NCI-H187 treated with DMSO at 0.1 percent for 48 hours (cell line): ENCODE results near the gene RUNX1.

Experiments used
- DNase-seq: peaks from one replicate; lab custom pipeline; 2025; lab: John Stamatoyannopoulos, UW

The RUNX1 gene

GRCh38 chr21:34897828-34898227 is 151.3 kb downstream of the RUNX1 start:
- no peak for DNase-seq

- DNase-seq = no peak
Measured at GRCh38 chr21:34894401-34894800, 154.7 kb downstream of the RUNX1 start.

GRCh38 chr21:34892209-34892608 is 156.9 kb downstream of the RUNX1 start:
- no peak for DNase-seq

- DNase-seq = no peak
Measured at GRCh38 chr21:34891613-34891943, 157.5 kb downstream of the RUNX1 start.

- DNase-seq = no peak
Measured at GRCh38 chr21:34890724-34891612, 158.1 kb downstream of the RUNX1 start.

GRCh38 chr21:34890470-34890723 is 158.7 kb downstream of the RUNX1 start:
- no peak for DNase-seq

GRCh38 chr21:34889676-34890469 is 159.2 kb downstream of the RUNX1 start:
- no peak for DNase-seq

GRCh38 chr21:34889320-34889675 is 159.8 kb downstream of the RUNX1 start:
- DNase-seq = no peak

- DNase-seq = peak; percentile 85
Measured at GRCh38 chr21:34888569-34889319, 160.4 kb downstream of the RUNX1 start.

GRCh38 chr21:34887725-34888568 is 161.2 kb downstream of the RUNX1 start:
- DNase-seq = no peak

GRCh38 chr21:34887105-34887442 is 162.0 kb downstream of the RUNX1 start:
- no peak for DNase-seq

GRCh38 chr21:34886240-34887104 is 162.6 kb downstream of the RUNX1 start:
- no peak for DNase-seq

GRCh38 chr21:34885626-34886239 is 163.4 kb downstream of the RUNX1 start:
- no peak for DNase-seq

GRCh38 chr21:34885125-34885524 is 164.0 kb downstream of the RUNX1 start:
- no peak for DNase-seq

GRCh38 chr21:34884346-34884929 is 164.7 kb downstream of the RUNX1 start:
- DNase-seq = no peak

GRCh38 chr21:34883491-34884271 is 165.4 kb downstream of the RUNX1 start:
- no peak for DNase-seq

- no peak for DNase-seq
Measured at GRCh38 chr21:34882719-34883131, 166.4 kb downstream of the RUNX1 start.

GRCh38 chr21:34881839-34882371 is 167.2 kb downstream of the RUNX1 start:
- no peak for DNase-seq

GRCh38 chr21:34881421-34881820 is 167.7 kb downstream of the RUNX1 start:
- no peak for DNase-seq
